Type B pancreatic cell (in vitro differentiated cells): ENCODE measurements around the gene TXNIP. TPM values are rescaled to one million over a fixed set of nuclear protein-coding genes. Genes with fewer than 3 reads are reported as not detected.

ENCODE experiments used
- DNase-seq: peaks from one replicate; pipeline ENCODE4 v3.0.0; 2021; ENCODE audit warnings: mixed read lengths; ENCODE audit not compliant: unreplicated experiment; ENCODE audit errors: extremely low spot score
- H3K27ac Mint-ChIP-seq: 2 replicates; pipeline ENCODE4 v1.8.0; 2021; ENCODE audit warnings: mild to moderate bottlenecking, mixed read lengths
- H3K27me3 Mint-ChIP-seq: 2 replicates; pipeline ENCODE4 v1.8.0; 2021; ENCODE audit warnings: mixed read lengths
- H3K36me3 Mint-ChIP-seq: 2 replicates; pipeline ENCODE4 v1.8.0; 2021; ENCODE audit warnings: mixed read lengths
- H3K4me1 Mint-ChIP-seq: one replicate; pipeline ENCODE4 v1.8.0; 2021; ENCODE audit warnings: mixed read lengths; ENCODE audit not compliant: unreplicated experiment
- H3K4me3 Mint-ChIP-seq: 2 replicates; pipeline ENCODE4 v1.8.0; 2021; ENCODE audit warnings: mild to moderate bottlenecking, mixed read lengths
- H3K9me3 Mint-ChIP-seq: 2 replicates; pipeline ENCODE4 v1.8.0; 2021; ENCODE audit warnings: mixed read lengths
- CTCF ChIP-seq: fragments of 200-600 bp; sonication (generic); conservative IDR thresholded peaks from 2 replicates; pipeline ENCODE4 v1.5.0; 2021; ENCODE audit warnings: antibody characterized with exemption, mild to moderate bottlenecking
- total RNA-seq: library from RNA; stranded (reverse); gene quantifications from 2 replicates; pipeline ENCODE4 v1.2.1, GENCODE V29; 2021; ENCODE audit warnings: low replicate concordance

The TXNIP gene
- total RNA-seq, 1 donor from 2014 or later = 96.7 TPM

- TF ChIP-seq CTCF = peak; percentile 43
- Mint-ChIP-seq H3K4me3 (peak overlapping the region; percentile 92), H3K27ac (no peak overlapping the region), H3K4me1 (peaks cover 41% of the 10 kb centered on the region), H3K27me3 (peaks cover 76% of the 10 kb centered on the region), H3K36me3 (no peaks in the 10 kb centered on the region), H3K9me3 (no peaks in the 10 kb centered on the region)
- peak; percentile 80 for DNase-seq
Measured at GRCh38 chr1:145960468-145961108, 35.8 kb downstream of the TXNIP start.

- Mint-ChIP-seq H3K4me3 (peak overlapping the region; percentile 92), H3K4me1 (peaks cover 46% of the 10 kb centered on the region), H3K27ac (no peak overlapping the region), H3K36me3 (no peaks in the 10 kb centered on the region), H3K27me3 (peaks cover 82% of the 10 kb centered on the region), H3K9me3 (no peaks in the 10 kb centered on the region)
- no peak for TF ChIP-seq CTCF
- no peak for DNase-seq
Measured at GRCh38 chr1:145959957-145960467, 36.4 kb downstream of the TXNIP start.

- TF ChIP-seq CTCF = no peak
- Mint-ChIP-seq H3K9me3 (no peaks in the 10 kb centered on the region), H3K4me1 (peaks cover 48% of the 10 kb centered on the region), H3K27me3 (peaks cover 86% of the 10 kb centered on the region), H3K27ac (no peak overlapping the region), H3K4me3 (peak overlapping the region; percentile 92), H3K36me3 (no peaks in the 10 kb centered on the region)
- DNase-seq = no peak
Measured at GRCh38 chr1:145959333-145959732, 37.0 kb downstream of the TXNIP start.

- no peak for DNase-seq
- Mint-ChIP-seq H3K36me3 (no peaks in the 10 kb centered on the region), H3K4me1 (peaks cover 46% of the 10 kb centered on the region), H3K27ac (no peak overlapping the region), H3K9me3 (no peaks in the 10 kb centered on the region), H3K4me3 (peak overlapping the region; percentile 92), H3K27me3 (peaks cover 84% of the 10 kb centered on the region)
- TF ChIP-seq CTCF = no peak
Measured at GRCh38 chr1:145958734-145959133, 37.6 kb downstream of the TXNIP start.

- no peak for TF ChIP-seq CTCF
- H3K27ac Mint-ChIP-seq = peak within 1 kb of the TSS; percentile 68
- no peaks in the 10 kb centered on the region for H3K9me3 Mint-ChIP-seq
- H3K27me3 Mint-ChIP-seq = peaks cover 82% of the 10 kb centered on the region
- peak within 1 kb of the TSS; percentile 92 for H3K4me3 Mint-ChIP-seq
- DNase-seq = peak; percentile 91
- no peaks in the 10 kb centered on the region for H3K36me3 Mint-ChIP-seq
- H3K4me1 Mint-ChIP-seq = peaks cover 38% of the 10 kb centered on the region
Measured at GRCh38 chr1:145957443-145958319, 38.7 kb downstream of the TXNIP start, which contains the start of gene LIX1L. Gene LIX1L, minus strand, starts transcription at chr1:145958017. Its CDS starts 90 bp downstream, at chr1:145957927.
